Fibroblast of peridontal ligament (primary cell): Measurements from ENCODE around the gene ITGB1BP1.
"Not testable (repeated sequence)": the region's sequence is repeated elsewhere in the genome, so short reads cannot be mapped to it uniquely, and the experiment has no call there.

ENCODE experiments used
- DNase-seq: peaks from one replicate; pipeline ENCODE4 v3.0.0-alpha.2; 2010; ENCODE audit errors: extremely low read depth

ITGB1BP1 gene

GRCh38 chr2:9400268-9401058 is 22.9 kb downstream of the ITGB1BP1 start:
- DNase-seq = no peak

- no peak for DNase-seq
These were observed 24.2 kb downstream of the ITGB1BP1 start for GRCh38 chr2:9398881-9399780.

GRCh38 chr2:9398251-9398650 is 25.1 kb downstream of the ITGB1BP1 start:
- not testable (repeated sequence) for DNase-seq

- DNase-seq = no peak
These were observed 26.1 kb downstream of the ITGB1BP1 start for GRCh38 chr2:9397201-9397600.

GRCh38 chr2:9394816-9395215 is 28.5 kb downstream of the ITGB1BP1 start:
- no peak for DNase-seq

GRCh38 chr2:9392898-9393765 is 30.2 kb downstream of the ITGB1BP1 start:
- DNase-seq = no peak

GRCh38 chr2:9391961-9392720 is 31.2 kb downstream of the ITGB1BP1 start:
- DNase-seq = no peak

- DNase-seq = no peak
These were observed 32.3 kb downstream of the ITGB1BP1 start for GRCh38 chr2:9390991-9391390.

- no peak for DNase-seq
These were observed 33.0 kb downstream of the ITGB1BP1 start for GRCh38 chr2:9390151-9390850.

GRCh38 chr2:9388950-9389911 is 34.1 kb downstream of the ITGB1BP1 start:
- DNase-seq = no peak

- DNase-seq = no peak
These were observed 35.1 kb downstream of the ITGB1BP1 start for GRCh38 chr2:9388199-9388681.

- DNase-seq = no peak
These were observed 37.5 kb downstream of the ITGB1BP1 start for GRCh38 chr2:9385841-9386240.

- DNase-seq = no peak
These were observed 38.8 kb downstream of the ITGB1BP1 start for GRCh38 chr2:9384521-9384920.

GRCh38 chr2:9382604-9383235 is 40.6 kb downstream of the ITGB1BP1 start:
- no peak for DNase-seq

- DNase-seq = peak; percentile 95
These were observed 42.4 kb downstream of the ITGB1BP1 start for GRCh38 chr2:9380702-9381628.

- DNase-seq = no peak
These were observed 44.0 kb downstream of the ITGB1BP1 start for GRCh38 chr2:9379391-9379755.
